GM18867 (cell line): ENCODE results near the gene PKNOX2.

Source experiments
- ATAC-seq: cut with Tn5 transposase; IDR thresholded peaks from one replicate; pipeline ENCODE4 v1.9.1; 2021; ENCODE audit warnings: mild to moderate bottlenecking, moderate library complexity; ENCODE audit not compliant: unreplicated experiment

PKNOX2 gene

DNA sequence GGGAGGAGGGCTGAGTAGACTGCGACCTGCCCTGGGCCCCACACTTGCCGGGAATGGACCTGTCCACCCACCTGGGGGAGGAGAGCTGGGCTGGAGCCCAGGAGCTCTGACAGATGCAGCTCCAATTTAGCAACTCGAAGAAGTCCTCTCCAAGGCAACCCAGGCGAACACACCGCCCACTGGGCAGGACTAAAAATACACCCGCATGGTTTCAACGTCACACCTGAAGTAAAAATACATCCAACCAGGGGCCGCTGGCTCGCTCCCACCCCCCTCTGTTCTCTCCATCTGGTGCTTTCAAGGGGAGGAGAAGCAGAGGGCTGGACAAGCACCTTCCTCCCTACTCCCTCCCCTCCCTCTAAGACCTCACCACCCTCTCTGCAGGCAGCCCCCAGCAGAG, 211.6 kb downstream of the PKNOX2 start:
- no peak for ATAC-seq

DNA sequence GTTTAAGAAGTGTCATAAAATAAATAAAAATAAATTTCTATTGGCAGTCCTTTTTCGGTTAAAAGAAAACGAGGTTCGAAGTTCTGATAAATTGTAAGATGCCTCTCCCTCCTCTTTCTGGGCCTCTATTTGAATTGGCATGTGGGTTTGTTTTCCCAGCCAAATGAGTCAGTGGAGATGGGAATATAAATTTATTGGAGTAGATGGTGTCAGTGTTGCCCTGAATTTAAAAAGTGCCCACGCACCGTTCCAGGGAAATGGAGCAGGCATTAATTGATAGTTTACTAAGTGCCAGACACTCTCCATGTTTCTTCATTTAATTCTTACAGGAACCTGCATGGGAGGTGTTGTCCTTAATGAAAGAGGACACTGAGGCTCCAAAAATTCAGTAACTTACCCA, 212.3 kb downstream of the PKNOX2 start:
- no peak for ATAC-seq

DNA sequence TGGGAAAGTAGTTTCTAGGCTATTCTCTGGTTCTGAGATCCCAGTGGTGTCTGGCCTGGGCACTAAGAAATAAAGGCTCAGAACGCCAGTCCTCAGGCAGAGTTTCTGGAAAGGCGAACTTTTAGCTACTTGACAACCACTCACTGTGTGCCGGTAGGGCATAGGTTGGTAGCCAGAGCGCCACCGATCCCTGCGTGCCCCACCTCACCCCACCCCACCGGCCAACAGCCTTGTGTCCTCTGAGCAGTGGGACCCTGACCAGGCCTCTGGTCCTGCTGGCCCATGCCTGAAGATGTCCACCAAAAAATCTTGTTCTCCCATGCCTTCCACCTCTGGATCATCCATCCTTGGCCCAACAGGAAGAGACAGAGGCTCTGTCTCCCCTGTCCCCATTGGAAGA, 213.5 kb downstream of the PKNOX2 start:
- no peak for ATAC-seq

DNA sequence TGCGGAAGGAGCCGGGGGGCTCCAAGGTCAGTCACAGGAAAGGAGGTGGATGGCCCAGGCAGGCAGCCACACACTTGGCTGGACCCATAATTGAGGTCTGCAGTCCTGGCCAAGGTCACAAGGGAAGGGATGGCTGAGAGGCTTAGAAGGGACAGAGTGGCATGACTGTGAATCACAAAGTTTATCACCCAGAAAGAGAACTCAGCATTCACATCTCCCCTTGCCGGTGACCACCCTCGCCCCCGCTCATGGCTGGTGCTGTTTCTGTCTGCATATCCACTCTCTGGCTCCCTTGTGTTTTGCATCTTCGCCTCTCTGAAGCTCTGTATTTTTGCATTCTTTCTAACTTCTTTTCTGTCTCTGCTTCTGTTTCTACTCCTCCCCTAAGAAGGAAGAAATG, 214.0 kb downstream of the PKNOX2 start:
- no peak for ATAC-seq

DNA sequence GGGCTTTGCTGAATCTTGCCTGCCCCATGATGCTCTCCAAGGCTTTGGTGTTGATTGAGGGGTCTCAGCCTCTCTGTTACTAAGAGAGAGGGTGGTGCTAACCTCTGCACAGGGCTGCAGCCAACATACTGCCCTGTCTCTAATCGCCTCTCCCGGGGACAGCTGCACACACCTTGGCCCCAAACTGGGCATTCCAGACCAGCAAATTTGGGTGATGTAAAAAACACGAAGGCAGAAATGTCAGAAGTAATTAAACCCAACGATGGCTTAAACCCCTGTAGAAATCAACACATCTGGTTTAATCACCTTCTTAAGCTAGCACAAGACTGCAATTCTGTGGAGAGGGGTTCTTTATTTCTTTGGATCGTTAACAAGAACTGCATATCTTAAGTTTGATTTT, 215.0 kb downstream of the PKNOX2 start:
- ATAC-seq: no peak

DNA sequence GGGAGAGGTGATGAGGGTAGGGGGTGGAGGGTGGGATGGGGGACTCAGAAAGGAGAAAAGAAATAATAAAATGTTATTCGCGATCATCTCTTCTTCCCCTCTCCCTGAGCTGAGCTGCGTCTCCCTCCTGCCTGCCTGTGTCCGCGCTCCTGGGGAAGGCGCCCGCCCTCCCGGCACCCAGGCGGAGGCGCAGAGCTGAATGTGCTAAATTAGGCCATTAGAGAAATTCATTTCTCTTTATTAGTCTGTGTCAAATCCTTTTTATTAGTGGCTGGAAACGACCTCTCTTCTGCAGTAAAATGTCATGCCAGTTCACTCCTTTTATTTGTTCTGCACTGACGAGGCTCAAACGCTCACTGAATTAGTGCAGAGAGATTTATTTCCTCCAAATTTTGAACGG, 215.4 kb downstream of the PKNOX2 start:
- no peak for ATAC-seq

DNA sequence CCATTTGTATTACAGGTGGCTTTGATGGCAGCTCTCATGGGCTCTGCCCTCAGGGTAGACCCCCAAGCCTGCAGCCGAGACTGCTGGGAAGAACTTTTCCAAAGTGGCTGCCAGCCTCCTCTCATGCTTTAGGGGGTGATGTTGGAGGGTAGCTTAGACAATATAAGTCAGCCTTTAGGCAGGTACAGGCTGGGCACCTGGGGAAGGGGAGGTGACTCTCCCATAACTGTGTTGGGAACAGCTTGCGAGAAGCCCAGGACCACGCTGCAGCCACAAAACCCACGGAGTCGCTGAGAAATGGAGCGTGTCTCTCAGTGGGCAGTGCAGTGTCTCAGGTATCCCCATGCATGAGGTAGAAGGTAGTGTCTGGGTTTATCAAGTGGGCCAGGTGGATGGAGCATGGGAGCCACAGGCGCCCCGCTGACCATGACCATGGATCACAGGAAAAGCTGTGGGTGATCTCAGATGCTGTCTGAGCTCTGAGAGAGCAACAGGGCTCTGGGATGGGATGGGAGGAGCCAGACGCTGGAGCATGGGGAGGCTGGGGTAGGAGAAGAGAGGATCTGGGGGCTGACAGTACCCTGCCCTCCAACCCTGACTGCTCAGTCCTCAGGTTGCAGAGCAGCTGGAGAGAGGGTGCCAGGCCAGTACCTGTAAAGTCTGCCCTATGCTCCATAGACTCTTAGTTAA, 216.3 kb downstream of the PKNOX2 start:
- ATAC-seq: no peak

DNA sequence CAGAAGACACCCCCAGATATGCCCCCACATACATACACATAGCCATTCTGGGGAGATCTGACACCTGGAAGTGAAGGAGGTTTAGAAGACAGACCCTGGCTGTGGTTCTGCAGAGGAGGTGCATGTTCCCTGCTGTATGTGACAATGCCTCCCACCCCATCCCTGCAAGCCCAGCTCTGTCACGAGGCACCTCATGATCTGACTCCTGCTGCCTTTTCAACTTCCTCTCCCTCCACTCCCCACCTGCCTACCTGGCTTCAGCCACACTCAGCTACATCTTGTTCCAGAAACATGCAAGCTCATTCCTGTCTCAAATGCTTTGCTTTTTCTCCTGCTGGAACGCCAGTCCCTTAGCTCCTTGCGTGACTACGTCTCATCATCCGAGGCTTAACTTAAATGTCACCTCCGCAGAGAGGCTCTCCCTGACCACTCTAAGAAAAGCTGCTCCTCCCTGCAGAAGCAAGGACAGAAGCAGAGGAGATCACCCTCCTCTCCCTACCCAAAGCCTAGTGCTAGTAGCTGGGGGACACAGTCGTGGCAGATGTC, 217.0 kb downstream of the PKNOX2 start:
- no peak for ATAC-seq

DNA sequence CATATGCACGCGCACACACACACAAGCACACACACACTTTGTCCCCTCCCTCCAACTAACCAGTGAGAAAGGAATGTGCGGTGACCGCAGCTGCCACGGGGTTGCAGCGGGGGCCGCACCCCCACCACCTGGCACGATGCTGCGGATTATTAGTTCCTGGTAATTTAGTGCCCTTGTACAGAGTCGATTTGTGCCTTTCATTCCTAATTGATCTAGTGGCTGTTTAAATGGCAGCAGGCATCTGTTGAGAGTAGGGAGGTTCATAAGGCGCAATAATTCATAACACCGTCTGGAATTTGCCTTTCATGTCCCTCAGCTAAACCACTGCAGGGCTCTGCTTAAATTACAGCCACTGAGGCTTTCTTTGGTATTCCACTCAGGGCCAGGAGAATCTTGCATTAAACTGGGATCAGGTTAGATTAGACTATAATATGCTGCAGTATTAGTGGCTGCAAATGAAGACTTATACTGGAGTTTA, 217.8 kb downstream of the PKNOX2 start:
- no peak for ATAC-seq

DNA sequence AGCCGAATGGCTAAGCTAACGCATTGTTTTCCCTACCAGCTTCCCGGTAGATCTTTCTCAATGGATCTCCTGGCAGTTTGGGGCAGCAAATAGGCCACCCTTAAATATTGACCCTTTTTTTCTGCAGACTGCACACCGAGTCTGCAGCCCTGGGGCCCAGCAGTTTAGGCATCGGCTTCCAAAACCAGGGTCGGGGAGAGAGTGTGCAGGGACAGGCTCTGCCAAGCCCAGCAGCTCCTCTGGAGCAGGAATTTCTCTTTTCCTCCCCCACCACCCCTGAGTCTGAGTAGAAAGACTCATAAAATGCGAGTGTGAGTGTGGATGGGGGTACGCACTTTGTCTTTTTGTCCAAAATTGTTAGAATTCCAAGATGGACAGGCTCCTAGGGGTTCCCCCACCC, 218.3 kb downstream of the PKNOX2 start:
- ATAC-seq: no peak

DNA sequence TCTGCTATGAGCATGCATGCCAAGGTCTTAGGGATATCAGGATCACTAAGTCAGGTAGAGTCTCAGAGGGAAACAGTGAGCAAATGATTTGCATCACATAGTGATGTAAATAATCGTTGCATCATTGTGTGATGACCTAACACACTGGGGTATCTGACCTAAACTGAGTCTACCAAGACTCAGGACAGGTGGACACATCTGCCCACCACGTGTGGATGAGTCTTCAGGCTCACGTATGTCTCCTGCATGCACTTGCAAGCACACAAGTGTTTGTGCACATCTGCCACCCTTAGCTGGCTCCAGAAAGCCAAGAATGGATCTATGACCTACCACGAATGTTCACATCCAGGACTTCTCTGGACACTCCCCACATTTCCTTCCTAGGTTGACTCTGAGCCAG, 220.3 kb downstream of the PKNOX2 start:
- ATAC-seq: no peak

DNA sequence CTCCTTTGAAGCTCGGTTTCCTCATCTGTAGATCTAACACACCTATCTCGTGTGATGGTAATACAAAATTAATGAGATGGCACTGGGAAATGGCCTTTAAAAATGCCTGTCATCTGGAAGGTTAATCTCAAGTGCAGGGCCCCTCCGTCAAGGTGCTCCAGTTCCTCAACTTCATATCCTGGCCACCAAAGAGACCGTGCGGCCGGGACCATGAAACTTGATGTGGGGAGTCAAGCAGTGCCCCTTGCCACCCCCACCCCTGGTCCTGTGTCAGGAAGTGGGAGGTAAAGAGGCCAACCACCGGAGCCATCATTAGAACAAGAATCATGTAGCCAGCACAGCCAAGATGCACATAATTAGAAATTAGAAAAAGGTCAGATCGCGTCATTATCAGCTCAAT, 223.3 kb downstream of the PKNOX2 start:
- no peak for ATAC-seq

DNA sequence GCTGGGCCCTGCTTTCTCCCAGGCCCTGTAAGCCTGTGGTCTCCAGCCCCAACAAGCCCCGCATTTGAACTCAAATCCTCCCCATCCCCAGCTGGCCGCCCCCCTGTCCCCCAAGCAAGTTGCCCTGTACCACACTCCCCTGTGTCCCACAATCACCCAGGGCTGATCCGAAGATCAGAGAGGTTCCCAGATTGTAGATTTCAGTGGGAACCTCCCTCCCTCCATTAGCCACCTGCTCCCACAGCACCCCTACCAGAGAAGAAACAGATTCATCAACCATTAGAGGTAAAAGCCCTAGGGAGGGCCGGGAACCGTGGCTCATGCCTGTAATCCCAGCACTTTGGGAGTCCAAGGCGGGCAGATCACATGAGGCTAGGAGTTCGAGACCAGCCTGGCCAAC, 224.1 kb downstream of the PKNOX2 start:
- no peak for ATAC-seq

DNA sequence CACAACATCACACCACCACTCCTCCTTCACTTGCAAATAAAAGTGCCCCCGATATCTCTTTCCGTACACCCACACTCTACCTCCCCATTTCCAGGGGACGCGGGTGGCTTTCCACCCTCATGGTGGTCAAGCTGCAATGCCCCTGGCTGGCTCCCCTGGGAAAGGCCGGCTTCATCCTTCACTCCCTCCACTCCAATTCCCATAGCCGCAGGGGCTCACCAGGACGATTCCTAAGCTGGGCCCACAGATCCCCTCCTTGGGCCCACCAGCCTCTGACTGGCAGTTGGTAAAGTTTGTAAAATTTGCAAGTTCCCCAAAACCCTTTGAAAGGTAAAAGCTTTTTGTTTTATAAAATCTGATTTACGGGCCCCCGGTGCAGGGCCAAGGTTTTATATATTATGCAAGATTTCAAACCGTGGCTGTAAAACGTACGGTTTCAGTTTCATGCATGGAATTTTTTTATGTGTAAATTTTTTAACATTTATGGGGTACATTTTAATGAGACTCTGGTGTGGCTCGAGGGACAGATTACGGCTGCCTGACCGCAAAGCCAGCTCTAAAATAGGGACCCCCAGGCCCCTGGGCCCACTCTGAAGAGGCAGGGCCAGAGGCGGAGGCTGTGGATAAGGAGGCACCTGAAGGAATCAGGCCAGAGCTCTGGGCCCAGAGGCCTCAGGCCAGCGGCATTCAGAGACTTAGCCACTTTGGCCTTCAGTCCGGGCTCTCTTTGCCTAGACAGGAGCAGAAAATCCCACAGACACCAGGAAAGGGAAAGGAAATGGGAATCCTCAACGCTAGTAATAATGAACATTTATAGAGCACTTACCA, 225.0 kb downstream of the PKNOX2 start:
- no peak for ATAC-seq

DNA sequence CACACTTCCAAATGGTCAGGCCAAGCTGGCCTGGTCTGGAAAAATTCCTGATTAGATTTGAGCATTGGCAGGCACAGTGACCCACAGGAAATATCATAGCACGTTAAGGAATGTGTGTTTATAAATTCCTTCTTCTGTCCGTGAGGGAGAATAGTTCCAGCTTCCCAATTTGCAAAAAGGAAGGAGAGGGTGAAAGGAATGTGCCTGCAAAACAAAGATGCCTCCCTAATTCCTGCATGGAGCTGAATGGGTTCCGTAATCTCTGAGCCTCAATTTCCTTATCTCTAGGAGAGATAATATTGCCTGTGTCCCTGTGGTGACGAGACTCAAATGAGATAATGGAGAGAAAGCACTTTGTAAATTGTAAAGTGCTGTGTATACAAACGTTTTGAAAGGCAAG, 226.4 kb downstream of the PKNOX2 start:
- ATAC-seq: no peak

DNA sequence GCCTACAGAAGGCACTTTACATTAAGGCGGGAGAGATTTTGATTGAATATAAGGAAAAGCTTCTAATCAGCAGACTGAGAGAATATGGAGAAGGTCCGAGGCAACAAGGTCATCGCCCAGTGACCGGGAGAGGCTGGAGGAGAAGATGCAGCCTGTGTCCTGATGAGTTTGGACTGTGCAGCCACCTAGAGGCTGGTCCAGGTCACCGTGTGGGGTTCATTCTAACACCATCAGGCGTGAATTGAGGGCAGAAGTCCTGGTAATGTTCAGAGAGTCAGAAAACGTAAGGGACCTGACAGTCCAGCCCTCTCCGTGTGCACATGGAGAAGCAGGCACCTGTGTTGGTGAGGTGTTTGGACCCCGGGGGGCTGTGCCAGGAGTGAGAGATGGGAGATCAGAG, 228.8 kb downstream of the PKNOX2 start:
- no peak for ATAC-seq

DNA sequence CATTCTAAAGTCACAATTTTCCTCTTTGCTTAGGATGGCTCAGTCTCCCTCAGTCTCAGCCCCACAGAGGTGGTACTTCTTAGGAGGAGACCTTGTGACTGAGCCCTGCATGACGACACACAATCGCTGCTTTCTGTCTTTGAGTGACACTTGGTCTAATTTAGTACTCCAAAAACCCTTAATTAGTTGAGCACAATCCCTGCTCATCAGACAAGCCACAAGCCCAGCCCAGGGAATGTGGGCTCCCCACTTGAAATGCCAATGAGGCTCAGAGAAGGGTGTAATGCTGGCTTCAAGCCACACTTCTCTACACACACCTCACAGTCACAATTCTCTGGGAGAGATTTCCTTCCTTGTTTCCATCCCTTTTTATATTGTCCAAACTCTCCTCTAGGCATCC, 229.7 kb downstream of the PKNOX2 start:
- no peak for ATAC-seq

DNA sequence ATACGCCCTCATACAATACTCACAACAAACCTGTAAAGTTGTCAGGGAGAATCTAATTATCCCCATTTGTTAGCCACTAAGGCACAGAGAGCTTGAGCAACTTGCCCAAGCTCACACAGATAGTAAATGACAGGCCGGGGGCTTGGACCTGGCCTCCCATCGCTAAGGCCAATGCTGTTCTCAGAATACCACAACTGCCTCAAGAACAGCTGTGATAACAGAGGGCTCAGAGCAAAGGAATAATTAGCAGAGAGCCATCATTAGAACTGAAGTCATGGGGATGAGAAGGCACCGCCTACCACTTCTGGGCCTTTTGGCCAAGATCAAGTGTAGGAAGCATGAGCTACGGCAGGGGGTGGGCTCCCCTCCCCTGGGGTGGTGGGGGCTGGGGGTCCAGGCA, 232.9 kb downstream of the PKNOX2 start:
- no peak for ATAC-seq

DNA sequence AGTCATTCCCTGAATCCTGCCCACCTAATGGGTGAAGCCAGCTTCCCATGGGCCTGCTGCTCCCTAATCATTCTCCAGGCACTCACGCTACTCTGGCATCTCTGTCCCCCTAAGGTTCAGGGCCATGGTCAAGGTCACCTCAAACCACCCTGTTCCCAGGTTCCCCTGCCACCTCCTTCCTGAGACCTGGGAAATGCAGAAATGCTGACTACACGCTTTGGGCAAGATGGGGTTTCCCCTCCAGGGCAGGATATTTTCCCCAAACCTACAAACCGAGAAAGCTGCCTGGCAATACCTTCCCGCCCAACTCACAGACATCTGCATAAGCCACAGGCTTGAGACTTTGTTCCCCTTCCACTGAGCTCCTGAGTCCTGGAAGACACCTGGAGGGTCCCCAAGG, 233.9 kb downstream of the PKNOX2 start:
- ATAC-seq: no peak

DNA sequence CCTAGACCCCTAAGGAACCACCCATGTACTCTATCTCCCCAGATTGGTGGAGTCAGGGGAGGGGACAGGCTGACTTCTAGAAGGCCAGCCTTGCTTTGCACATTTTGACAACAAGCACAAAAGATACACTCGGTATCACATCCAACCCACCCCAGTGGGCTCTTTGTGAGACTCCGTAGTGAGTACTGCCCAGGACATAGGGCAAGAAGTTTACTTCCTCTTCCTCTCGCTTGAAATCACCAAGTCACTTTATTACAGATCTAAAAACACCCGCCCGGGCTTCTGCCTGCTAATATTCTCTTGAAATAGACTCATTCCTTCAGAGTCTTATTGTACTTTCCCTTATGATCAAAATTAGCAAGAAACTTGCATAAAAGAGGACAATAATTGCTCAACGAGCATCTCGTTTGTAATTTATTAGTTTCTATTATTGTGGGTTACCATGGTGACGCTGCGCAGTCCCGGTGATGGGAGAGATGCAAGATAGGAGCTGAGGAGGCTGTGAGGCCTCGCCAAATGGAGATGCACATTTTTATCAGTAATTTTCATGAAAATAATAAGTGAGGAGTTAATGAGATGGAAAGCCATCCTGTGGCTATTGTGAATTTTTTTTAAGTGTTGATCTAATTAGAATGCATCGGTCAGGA, 234.6 kb downstream of the PKNOX2 start:
- no peak for ATAC-seq

DNA sequence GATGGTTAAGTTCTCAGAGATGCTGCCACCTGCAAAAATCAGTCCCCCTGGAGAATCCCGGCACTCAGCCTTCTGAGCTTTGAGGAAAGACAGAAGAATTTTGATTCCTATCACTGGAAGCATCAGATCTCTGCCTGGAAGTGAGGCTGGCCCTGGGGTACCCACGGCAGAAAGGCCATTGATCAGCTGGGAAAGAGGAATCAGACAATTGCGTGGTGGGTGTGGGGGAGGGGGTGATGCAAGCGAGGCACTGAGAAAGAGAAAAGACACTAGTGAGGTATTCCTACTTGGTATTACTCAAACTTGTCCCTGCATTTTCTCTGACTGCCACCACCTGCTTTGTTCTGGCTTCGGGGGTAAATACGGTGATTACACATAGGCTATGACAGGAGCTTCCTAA, 235.4 kb downstream of the PKNOX2 start:
- ATAC-seq: no peak

DNA sequence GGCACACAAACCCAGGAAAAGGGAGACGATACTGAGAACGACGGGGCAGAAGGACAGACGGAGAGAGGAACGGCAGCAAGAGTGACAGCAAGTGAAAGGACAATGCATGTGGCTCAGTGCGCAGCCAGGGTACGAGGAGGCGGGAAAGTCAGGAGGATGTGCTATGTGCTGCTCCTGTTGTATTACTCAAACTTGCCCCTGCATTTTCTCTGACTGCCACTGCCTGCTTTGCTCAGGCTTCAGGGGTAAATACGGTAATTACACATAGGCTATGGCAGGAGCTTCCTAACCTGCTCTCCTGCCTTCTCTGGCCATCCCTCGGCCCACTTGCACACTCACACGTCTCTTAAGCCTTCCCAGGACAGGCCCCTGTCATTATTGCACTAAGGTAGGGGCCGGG, 236.7 kb downstream of the PKNOX2 start:
- ATAC-seq: no peak
